Colonic mucosa (tissue), 4 donors: ENCODE measurements around the gene CEP128. TPM values are rescaled to one million over a fixed set of nuclear protein-coding genes. Genes with fewer than 3 reads are reported as not detected.

Experiments used
- DNase-seq: peaks from one replicate; pipeline ENCODE4 v3.0.0-alpha.2; 2020
- H3K27ac ChIP-seq: fragments of 200-600 bp; one replicate; pipeline ENCODE4 v1.8.0; 2021
- H3K27me3 ChIP-seq: fragments of 200-600 bp; one replicate; pipeline ENCODE4 v1.8.0; 2021
- H3K36me3 ChIP-seq: fragments of 200-600 bp; one replicate; pipeline ENCODE4 v1.8.0; 2021
- H3K4me1 ChIP-seq: fragments of 200-600 bp; one replicate; pipeline ENCODE4 v1.8.0; 2021; ENCODE audit warnings: mild to moderate bottlenecking
- H3K4me3 ChIP-seq: fragments of 200-600 bp; one replicate; pipeline ENCODE4 v1.8.0; 2021
- H3K9ac ChIP-seq, 2 donors: one replicate each; pipeline ENCODE4 v1.7.0; 2013; ENCODE audit warnings: control low read depth in 2 of 2, low read depth in 2 of 2, low read length in 2 of 2
- H3K9me3 ChIP-seq: fragments of 200-600 bp; one replicate; pipeline ENCODE4 v1.8.0; 2021
- intact Hi-C: fragments of 100-400 bp; cut with DNase I; formaldehyde crosslinking; loops from one replicate; pipeline ENCODE4 v1.14.1; 2022
- total RNA-seq, 2 donors: library from RNA; stranded (reverse); fragmentation: NEBNext Ultra II Directional in 1 of 2; extraction: Animal tissue kit (Norgen Biotek cat#: 25700) in 1 of 2; gene quantifications; one replicate each; pipeline ENCODE4 v1.2.1, GENCODE V29; 2021
- TF ChIP-seq, protein P1 (sequence below): fragments of 200-600 bp; IDR thresholded peaks from one replicate; pipeline ENCODE4 v1.8.0; 2022; ENCODE audit warnings: antibody characterized with exemption, mild to moderate bottlenecking
- donor health status: healthy.
- donor health status: DM: no; HTN: no; CAD: no.
- donor health status: DM: no; HTN: no; CAD: no.

The CEP128 gene
- total RNA-seq, 2 donors from 2014 or later: 4.4 to 11.6 TPM

DNA sequence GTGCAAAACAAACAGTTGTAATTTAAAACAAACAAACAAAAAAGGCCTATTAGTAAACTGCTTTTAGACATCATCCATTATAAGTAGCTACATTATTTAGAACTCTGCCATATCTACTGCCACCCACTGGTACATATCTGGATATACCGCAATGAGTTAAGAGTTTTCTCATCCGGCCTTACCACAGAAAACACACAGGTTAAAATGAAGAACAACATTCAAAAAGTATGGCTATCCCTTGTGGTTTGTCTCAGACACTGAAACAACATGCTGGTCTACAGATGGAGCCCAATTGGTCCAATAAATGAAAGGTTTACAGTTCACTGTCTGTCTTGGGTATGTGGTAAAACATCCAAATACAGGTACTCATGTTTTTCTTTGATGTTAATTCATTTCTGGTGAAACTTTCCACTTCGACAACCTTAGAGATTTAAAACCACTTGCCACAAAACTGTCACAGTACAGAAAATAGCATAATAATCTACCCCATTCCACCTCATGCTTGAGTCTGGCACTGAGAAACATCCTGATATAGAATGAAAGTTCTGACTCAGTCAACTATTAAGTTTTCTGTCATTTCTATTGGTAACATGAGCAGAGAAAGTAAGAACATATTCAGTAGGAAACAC, 354.3 kb downstream of the CEP128 start:
- Histone ChIP-seq H3K4me3 (no peak overlapping the region), H3K9me3 (no peaks in the 10 kb centered on the region), H3K9ac (no peak overlapping the region), H3K4me1 (no peaks in the 10 kb centered on the region), H3K27ac (no peak overlapping the region), H3K36me3 (no peaks in the 10 kb centered on the region), H3K27me3 (no peaks in the 10 kb centered on the region)
- TF ChIP-seq, protein P1, sequence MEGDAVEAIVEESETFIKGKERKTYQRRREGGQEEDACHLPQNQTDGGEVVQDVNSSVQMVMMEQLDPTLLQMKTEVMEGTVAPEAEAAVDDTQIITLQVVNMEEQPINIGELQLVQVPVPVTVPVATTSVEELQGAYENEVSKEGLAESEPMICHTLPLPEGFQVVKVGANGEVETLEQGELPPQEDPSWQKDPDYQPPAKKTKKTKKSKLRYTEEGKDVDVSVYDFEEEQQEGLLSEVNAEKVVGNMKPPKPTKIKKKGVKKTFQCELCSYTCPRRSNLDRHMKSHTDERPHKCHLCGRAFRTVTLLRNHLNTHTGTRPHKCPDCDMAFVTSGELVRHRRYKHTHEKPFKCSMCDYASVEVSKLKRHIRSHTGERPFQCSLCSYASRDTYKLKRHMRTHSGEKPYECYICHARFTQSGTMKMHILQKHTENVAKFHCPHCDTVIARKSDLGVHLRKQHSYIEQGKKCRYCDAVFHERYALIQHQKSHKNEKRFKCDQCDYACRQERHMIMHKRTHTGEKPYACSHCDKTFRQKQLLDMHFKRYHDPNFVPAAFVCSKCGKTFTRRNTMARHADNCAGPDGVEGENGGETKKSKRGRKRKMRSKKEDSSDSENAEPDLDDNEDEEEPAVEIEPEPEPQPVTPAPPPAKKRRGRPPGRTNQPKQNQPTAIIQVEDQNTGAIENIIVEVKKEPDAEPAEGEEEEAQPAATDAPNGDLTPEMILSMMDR: peak; percentile 45
- DNase-seq: no peak
- intact Hi-C loops: no loop called here

DNA sequence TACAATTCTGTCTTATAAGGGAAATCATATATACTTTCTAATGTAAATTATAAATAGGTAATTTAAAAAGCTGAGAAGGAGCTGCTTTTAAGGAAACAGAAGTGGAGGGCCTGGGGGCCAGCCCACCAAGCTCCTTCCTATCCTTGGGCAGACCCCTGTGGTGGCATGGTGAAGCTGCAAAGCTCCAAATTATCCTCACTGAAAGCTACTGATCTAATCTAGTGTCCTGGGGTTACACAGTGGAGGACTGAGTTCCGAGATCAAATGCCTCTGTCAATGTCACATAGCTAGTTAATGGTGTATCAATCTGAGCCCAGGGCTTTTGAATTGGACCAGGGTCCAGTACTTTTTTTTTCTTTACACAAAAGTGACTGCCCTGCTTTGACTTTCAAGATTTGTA, 355.4 kb downstream of the CEP128 start:
- H3K4me1 ChIP-seq: no peaks in the 10 kb centered on the region
- H3K36me3 ChIP-seq: no peaks in the 10 kb centered on the region
- H3K9me3 ChIP-seq: no peaks in the 10 kb centered on the region
- intact Hi-C loops: no loop called here
- H3K4me3 ChIP-seq: no peak overlapping the region
- TF ChIP-seq, protein P1: no peak
- DNase-seq: no peak
- H3K9ac ChIP-seq: no peak overlapping the region
- no peak overlapping the region for H3K27ac ChIP-seq
- no peaks in the 10 kb centered on the region for H3K27me3 ChIP-seq

DNA sequence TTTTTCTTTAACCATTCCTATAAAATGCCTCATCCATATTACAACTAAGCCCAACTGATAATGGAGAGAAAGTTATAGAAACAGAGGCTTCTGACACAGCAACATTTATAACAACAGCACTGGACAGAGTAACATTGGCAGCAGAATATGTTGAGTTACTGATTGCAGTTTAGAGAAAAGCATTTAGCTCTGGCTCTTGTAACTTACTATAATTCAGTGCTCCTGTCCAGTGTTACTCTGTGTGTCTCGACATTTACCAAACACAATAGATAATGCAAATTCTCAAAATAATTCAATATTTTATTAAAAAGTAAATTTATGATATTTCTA, 356.1 kb downstream of the CEP128 start:
- DNase-seq: no peak
- TF ChIP-seq, protein P1: no peak
- H3K36me3 ChIP-seq: no peaks in the 10 kb centered on the region
- H3K9me3 ChIP-seq: no peaks in the 10 kb centered on the region
- no peak overlapping the region for H3K4me3 ChIP-seq
- intact Hi-C loops: no loop called here
- no peak overlapping the region for H3K9ac ChIP-seq
- no peaks in the 10 kb centered on the region for H3K27me3 ChIP-seq
- no peak overlapping the region for H3K27ac ChIP-seq
- no peaks in the 10 kb centered on the region for H3K4me1 ChIP-seq

DNA sequence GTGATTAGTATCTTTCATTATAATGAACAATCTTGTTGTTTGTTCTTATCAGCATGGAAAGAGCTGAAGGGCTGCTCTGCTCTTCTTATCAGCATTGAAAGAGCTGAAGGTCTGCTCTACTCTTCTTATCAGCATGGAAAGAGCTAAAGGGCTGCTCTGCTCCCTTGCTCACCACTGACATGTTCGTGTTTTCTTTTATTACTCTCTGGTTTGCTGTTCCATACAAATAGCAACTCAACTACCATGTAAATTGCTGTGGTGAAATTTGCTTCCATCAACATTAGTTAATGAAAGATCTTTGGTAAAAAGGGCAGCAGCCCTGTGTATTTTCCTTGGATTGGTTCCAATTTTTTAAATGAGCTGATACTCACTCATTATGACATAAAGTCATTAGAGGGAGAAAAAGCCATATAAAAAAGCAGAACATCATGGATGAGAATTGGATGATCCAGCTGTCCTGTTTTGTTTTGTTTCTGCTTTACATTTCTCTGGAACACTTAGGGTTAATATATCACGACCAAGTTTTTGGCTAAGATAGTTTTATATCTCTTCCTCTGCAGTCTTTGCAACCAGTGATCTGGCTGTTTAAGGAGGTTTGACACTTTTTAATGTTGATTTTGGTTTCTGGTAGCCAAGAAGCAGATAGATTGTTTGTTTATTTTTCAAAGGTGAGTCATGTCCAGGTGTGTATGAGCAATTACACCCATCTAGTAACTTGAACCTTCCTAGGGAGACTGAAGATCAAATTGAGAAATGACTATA, 356.6 kb downstream of the CEP128 start:
- H3K4me1 ChIP-seq: no peaks in the 10 kb centered on the region
- TF ChIP-seq, protein P1: no peak
- H3K27ac ChIP-seq: no peak overlapping the region
- H3K9me3 ChIP-seq: no peaks in the 10 kb centered on the region
- intact Hi-C loops: no loop called here
- no peak overlapping the region for H3K4me3 ChIP-seq
- no peaks in the 10 kb centered on the region for H3K27me3 ChIP-seq
- no peak for DNase-seq
- no peak overlapping the region for H3K9ac ChIP-seq
- H3K36me3 ChIP-seq: no peaks in the 10 kb centered on the region

DNA sequence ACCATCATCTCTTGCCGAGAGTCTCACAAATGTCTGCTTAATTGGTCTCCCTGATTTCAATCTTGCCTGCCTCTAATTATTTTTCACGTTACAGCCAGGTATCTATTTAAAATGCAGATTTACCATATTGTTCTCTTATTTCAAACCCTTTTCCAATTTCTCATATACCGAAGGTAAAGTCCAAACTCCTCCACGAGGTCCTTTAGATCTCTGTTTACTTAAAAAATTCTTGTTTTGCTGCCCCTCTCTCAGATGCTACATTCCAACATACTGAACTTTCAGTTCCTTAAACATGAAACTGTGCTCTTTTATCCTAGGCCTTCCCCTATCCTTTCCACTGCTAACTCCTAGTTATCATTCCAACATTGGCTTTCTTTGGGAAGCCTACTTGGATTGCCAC, 363.9 kb downstream of the CEP128 start:
- no peak for DNase-seq
- TF ChIP-seq, protein P1: no peak
- intact Hi-C loops: no loop called here
- H3K27ac ChIP-seq: no peak overlapping the region
- H3K36me3 ChIP-seq: no peaks in the 10 kb centered on the region
- H3K9ac ChIP-seq: no peak overlapping the region
- H3K4me3 ChIP-seq: no peak overlapping the region
- H3K4me1 ChIP-seq: no peaks in the 10 kb centered on the region
- H3K27me3 ChIP-seq: no peaks in the 10 kb centered on the region
- H3K9me3 ChIP-seq: no peaks in the 10 kb centered on the region
